GM20000 (cell line): Measurements from ENCODE around the gene NEURL1.

ENCODE experiments used
- DNase-seq: peaks from one replicate; pipeline ENCODE4 v3.0.0; 2012; ENCODE audit warnings: low spot score
- TF ChIP-seq, protein P1 (sequence below): IDR thresholded peaks from 2 replicates; pipeline ENCODE4 v1.5.1; 2012; ENCODE audit warnings: mild to moderate bottlenecking, control low read depth; ENCODE audit errors: extremely low read depth, missing control alignments

The NEURL1 gene

DNA sequence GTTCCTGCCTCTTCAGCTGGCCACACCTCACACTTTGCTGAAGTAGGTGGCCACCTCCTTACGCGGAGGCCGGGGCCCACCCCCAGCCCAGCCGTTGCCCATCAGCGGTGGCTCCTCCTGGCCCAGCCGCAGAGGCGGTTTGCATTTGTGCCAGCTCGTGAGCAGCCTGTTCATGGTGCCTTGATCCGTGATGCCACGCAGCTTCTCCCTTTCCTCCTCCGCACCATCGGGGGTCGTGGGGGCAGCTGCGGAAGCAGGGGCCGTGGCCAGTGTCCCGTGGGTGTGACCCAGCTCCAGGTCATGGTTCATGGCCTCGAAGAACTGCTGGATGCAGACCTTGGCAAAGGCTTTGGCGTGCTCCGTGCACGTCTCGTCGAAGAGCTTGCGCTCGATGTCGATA lies 38.3 kb upstream of the NEURL1 start:
- no peak for DNase-seq
- TF ChIP-seq, protein P1, sequence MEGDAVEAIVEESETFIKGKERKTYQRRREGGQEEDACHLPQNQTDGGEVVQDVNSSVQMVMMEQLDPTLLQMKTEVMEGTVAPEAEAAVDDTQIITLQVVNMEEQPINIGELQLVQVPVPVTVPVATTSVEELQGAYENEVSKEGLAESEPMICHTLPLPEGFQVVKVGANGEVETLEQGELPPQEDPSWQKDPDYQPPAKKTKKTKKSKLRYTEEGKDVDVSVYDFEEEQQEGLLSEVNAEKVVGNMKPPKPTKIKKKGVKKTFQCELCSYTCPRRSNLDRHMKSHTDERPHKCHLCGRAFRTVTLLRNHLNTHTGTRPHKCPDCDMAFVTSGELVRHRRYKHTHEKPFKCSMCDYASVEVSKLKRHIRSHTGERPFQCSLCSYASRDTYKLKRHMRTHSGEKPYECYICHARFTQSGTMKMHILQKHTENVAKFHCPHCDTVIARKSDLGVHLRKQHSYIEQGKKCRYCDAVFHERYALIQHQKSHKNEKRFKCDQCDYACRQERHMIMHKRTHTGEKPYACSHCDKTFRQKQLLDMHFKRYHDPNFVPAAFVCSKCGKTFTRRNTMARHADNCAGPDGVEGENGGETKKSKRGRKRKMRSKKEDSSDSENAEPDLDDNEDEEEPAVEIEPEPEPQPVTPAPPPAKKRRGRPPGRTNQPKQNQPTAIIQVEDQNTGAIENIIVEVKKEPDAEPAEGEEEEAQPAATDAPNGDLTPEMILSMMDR, result no peak

DNA sequence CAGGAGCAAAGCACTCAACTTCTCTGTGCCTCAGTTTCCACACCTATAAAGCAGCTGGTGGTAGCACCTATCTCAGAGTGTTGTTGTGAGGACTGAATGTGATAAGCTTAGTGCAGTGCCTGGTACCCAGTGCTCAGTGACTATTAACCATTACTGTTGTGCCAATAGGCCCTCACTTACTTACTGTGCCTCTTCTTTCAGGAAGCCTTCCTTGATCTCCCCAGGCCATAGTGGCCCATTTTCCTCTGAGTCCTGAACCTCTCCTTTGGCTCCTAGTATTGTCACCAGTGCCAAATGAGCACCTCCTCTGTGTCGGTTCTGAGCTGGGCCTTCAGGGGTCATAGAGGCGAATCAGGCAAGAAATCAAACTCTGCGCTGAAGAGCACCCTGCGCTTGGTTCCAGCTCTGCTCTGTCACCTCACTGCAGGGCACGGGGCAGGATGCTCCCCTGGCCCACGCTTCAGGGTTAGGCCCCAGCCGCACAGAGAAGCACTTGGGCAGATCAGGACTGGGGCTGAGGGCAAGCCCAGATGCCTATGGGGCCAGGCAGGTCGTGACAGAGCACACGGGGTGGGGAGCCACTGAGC lies 37.3 kb upstream of the NEURL1 start:
- DNase-seq, result no peak
- TF ChIP-seq, protein P1, result no peak

DNA sequence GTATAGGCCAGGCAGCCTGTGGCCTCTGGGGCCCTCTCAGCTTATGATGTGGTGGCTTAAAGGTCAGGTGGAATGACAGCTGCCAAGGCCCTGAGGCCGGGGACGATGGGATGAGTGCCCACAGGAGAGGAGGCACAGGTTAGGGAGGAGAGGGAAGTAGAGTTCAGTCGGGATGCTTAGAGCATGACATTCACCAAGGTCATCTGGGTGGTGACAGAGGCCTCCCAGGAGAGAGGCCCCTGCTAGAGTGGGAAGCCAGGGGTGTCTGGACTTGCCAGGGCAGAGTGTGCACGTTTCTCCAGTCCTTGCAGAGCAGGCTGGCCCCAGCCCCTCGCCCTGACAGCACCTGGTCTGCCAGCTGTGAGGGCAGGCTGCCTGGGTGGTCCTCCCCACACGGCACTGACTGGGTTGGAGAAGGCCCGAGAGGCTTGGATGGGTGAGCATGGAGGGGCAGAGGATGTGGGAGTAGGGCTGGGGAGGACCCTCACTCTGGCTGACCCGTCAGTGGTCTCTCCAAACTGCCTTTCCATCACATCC lies 36.3 kb upstream of the NEURL1 start:
- TF ChIP-seq, protein P1, result no peak
- no peak for DNase-seq

DNA sequence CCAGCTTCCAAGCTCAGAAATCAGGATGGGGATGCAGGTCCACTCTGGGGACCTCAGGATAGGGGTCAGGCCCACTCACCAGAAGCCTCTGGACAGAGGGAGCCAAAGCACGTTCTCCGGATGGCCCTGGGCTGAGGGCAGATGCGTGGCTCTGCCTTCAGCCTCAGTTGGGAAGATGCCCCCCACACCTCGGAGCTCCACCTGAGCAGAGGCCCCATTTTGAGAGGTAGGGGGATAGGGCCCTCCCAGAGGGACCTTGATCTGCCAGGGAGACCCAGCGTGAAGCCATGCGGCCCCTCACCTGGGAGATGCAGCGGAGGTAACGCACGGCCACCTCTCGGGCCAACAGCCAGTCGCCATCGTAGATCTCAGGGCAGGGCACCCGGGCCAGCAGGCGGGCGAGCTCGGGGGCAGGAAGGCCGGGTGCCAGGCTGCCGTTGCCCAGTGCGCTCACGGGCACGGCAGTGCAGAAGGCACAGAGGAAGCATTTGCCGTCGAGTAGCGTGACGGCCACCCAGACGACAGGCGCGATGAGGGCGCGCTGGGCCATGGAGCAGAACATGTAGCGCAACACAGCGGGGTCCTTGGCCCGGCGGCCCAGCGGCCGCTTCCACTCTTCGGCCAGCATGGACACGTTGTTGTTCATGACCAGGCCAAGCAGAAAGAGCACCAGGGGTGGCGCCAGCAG lies 35.5 kb upstream of the NEURL1 start:
- DNase-seq, result no peak
- TF ChIP-seq, protein P1, result no peak

DNA sequence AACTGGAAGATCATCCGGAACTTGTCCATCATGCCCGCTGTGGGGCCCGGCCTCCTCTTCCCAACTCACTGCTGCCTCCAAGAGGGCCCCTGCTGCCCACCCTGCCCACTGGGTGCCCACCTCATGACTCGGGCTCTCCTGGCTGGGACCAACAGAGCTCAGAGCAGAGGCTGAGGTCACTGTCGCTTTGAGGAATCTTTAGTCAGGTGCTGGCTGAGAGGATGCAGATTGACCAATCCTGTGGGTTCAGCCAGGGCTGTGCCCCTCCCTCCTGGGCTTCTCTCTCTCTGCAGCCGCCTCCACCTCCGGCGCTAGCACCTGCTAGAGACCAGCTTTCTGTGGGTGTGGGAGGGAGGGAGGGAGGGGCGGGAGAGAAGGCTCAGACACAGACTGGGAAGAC lies 34.8 kb upstream of the NEURL1 start, which contains the start of gene CALHM1:
Gene CALHM1 (minus strand): TSS at position 181 of the 400 bp plus-strand sequence. CDS start 149 bp downstream, at position 32.
- DNase-seq, result peak; percentile 87
- TF ChIP-seq, protein P1, result no peak

DNA sequence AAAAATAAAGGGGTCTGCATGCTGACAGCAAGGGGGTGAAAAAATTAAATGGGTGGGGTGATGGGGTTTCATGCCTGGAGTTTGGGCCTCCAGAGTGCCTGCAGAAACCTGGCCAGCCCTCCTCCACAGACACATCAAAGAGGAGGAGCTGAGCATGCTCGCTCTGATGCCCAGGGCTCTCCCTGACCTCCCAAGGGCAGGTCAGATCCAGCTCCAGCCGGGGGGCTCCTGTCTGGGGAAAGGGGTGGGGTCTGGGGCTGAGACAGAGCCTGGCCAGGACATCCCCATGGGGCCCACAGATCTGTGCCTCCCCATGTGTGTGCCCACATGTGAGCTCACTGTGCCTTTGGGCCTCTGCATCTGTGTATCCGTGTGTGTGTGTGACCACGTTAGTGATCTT lies 33.9 kb upstream of the NEURL1 start:
- TF ChIP-seq, protein P1, result no peak

DNA sequence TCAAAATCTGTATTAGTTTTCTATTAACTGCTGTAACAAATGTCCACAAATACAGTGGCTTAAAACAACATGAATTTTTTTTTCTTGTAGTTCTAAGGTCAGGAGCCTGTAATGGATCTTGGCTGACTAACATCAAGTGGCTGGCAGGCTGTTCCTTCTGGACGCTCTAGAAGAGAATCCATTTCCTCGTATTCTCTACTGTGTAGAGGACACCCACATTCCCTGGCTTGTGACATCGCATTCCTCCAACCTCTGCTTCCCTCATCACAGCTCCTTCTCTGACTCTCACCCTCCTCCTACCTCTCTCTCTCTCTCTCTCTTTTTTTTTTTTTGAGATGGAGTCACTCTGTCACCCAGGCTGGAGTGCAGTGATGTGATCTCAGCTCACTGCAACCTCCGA lies 30.0 kb upstream of the NEURL1 start:
- TF ChIP-seq, protein P1, result no peak
- no peak for DNase-seq

More for the DNA sequence above, 33.9 kb upstream of the NEURL1 start:
- no peak for DNase-seq
